ENCODE data around the gene TBC1D22B. TPM values are rescaled to one million over a fixed set of nuclear protein-coding genes. Genes with fewer than 3 reads are reported as not detected.

Gene TBC1D22B
- total and polyA plus RNA-seq, 2 experiments from 2014 or later, result 9.1 to 19.9 TPM

DNA sequence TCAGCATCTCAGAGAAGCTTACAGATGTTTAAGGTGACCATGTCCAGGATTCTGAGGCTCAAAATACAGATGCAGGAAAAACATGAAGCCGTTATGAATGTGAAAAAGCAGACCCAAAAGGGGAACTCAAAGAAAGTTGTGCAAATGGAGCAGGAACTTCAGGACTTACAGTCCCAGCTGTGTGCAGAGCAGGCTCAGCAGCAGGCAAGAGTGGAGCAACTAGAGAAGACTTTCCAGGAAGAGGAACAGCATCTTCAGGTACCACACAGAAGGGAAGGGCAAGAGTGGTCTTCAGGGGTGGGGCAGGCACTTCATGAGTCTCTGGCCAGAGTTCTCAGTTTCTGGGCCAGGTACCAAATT lies 111.4 kb downstream of the TBC1D22B start (continued):
- TF ChIP-seq, protein P1, sequence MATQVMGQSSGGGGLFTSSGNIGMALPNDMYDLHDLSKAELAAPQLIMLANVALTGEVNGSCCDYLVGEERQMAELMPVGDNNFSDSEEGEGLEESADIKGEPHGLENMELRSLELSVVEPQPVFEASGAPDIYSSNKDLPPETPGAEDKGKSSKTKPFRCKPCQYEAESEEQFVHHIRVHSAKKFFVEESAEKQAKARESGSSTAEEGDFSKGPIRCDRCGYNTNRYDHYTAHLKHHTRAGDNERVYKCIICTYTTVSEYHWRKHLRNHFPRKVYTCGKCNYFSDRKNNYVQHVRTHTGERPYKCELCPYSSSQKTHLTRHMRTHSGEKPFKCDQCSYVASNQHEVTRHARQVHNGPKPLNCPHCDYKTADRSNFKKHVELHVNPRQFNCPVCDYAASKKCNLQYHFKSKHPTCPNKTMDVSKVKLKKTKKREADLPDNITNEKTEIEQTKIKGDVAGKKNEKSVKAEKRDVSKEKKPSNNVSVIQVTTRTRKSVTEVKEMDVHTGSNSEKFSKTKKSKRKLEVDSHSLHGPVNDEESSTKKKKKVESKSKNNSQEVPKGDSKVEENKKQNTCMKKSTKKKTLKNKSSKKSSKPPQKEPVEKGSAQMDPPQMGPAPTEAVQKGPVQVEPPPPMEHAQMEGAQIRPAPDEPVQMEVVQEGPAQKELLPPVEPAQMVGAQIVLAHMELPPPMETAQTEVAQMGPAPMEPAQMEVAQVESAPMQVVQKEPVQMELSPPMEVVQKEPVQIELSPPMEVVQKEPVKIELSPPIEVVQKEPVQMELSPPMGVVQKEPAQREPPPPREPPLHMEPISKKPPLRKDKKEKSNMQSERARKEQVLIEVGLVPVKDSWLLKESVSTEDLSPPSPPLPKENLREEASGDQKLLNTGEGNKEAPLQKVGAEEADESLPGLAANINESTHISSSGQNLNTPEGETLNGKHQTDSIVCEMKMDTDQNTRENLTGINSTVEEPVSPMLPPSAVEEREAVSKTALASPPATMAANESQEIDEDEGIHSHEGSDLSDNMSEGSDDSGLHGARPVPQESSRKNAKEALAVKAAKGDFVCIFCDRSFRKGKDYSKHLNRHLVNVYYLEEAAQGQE (IDR thresholded peaks at IDR 0.05; ENCODE audit: unreplicated experiment), result no peak
- no peak for TF ChIP-seq CREB1 (CRISPR knock-in tag; IDR thresholded peaks at IDR 0.05; ENCODE audit: low read depth)

DNA sequence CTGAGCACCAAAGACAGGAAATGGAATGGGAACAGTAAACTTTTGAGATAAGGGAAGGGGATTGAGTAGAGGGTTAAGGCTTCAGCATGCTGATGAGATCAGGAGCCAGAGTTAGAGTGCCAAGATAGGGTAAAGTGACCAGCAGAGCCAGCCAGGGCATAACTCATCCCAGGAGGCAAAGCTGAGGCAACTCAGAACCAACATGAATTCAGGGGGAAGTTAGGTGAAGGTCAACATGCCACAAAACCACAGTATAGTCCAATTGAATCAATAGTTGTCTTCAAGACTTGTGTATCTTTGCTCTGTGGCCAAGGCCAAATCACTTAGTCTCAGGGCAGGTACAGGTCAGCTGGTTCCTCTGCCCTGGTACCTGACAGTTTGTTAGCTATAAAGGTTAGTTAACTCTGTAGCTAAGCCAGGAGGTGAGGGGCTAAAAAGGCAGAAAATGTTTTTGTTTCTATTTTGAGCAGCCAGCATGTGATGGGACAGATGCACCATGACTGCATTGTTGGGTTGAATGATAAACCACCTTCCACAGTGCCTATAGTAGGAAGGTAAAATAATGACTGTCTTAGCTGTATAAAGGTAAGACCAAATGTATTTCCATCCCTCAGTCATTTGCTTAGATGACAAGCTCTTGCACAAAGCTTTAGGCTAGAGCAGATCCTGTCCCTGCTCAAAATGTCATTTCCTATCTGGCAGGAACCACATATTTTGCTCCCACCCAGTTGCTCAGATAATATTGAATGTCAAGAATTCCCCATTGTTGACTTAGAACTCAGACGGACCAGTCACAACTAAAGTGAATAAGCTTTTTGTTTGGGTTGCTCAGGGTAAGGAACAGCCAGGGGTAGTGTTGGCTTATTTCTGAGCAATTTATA lies 112.0 kb downstream of the TBC1D22B start:
- H3K4me3 Mint-ChIP-seq, result no peak overlapping the region
- ATAC-seq (no peak), DNase-seq (ENCODE audit: low spot score) (no peak)
- TF ChIP-seq STAT1 (IDR thresholded peaks at IDR 0.05; ENCODE audit: unreplicated experiment) (no peak), ETS1 (IDR thresholded peaks at IDR 0.05) (no peak)
- H4K20me1 ChIP-seq (replicated peaks; ENCODE audit: insufficient read depth), result peaks cover 5% of the 10 kb centered on the region
- H3K27me3 Mint-ChIP-seq (ENCODE audit: insufficient read depth, low read depth, poor library complexity), result peaks cover 4% of the 10 kb centered on the region
- no peak overlapping the region for H2AFZ ChIP-seq
- no peaks in the 10 kb centered on the region for H3F3A ChIP-seq (replicated peaks; ENCODE audit: low read depth)
- peaks cover 19% of the 10 kb centered on the region for H3K79me2 ChIP-seq (replicated peaks; ENCODE audit: insufficient read depth)
- no peaks in the 10 kb centered on the region for H3K4me1 Mint-ChIP-seq
- H3K4me3 ChIP-seq, result no peak overlapping the region
- no peaks in the 10 kb centered on the region for H3K4me1 ChIP-seq (ENCODE audit: insufficient read depth)
- peaks cover 27% of the 10 kb centered on the region for H3K36me3 Mint-ChIP-seq (ENCODE audit: low read depth)
- H3K9me2 ChIP-seq (ENCODE audit: insufficient read depth), result no peaks in the 10 kb centered on the region
- no peaks in the 10 kb centered on the region for H3K27me3 ChIP-seq (ENCODE audit: insufficient read depth)
- H3K27ac Mint-ChIP-seq, result no peak overlapping the region
- peaks cover 15% of the 10 kb centered on the region; the same call in 1 of the 2 replicates for H3K36me3 ChIP-seq (ENCODE audit: insufficient read depth)
- H3K9me3 Mint-ChIP-seq, result no peaks in the 10 kb centered on the region
- no peak overlapping the region for H3K4me2 ChIP-seq
- H3K27ac ChIP-seq (ENCODE audit: low read depth), result no peak overlapping the region

DNA sequence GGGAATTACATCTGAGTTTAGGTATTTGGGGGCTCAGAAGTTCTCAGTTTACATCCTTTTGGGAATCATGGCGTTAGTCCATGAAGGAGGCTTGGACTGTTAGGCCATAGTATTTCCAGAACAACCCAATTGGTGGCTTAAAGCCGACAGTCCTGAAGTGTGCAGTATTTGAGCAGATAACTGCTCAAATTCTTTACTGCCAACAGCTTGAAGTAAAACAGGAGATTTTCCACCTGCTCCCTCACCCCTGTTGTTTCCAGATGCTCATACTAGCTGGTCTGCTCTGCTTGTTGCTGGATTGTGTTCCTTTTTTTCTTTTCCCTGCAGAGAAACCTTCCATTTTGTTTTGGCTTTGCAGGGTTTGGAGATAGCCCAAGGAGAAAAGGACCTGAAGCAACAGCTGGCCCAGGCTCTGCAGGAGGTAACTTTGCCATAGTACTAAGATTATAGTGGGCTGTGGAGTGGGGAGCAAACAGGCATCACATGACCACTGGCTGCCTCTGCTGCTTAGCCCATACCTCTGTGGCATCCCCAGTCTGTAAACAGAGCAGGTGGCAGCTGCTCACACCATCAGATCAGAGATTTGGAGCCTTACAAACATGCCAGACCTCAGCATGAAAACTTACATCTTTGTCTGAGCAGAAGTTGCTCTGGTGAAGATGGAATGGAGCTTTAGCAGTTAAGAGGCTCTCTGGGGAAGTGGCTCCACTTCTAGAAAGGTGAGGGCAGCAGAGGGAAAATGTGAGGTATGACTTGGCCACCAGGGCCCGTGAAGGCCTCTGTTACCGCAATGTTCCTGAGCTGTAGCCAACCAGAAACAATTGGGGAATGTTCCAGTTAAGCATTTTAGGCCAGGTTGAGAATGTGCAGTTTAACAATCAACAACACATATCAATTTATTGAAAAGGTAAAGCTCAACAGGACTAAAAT lies 113.8 kb downstream of the TBC1D22B start:
- Histone ChIP-seq H3K4me2 (no peak overlapping the region), H3K27me3 (ENCODE audit: insufficient read depth) (no peaks in the 10 kb centered on the region), H3K9me2 (ENCODE audit: insufficient read depth) (no peaks in the 10 kb centered on the region), H3K79me2 (replicated peaks; ENCODE audit: insufficient read depth) (0 out of 2 replicates have a peak, but pooled peaks cover 2% of the 10 kb centered on the region), H3F3A (replicated peaks; ENCODE audit: low read depth) (no peaks in the 10 kb centered on the region), H3K27ac (ENCODE audit: low read depth) (no peak overlapping the region), H3K36me3 (ENCODE audit: insufficient read depth) (peaks cover 25% of the 10 kb centered on the region; the same call in 1 of the 2 replicates), H2AFZ (no peak overlapping the region), H3K4me1 (ENCODE audit: insufficient read depth) (no peaks in the 10 kb centered on the region), H4K20me1 (replicated peaks; ENCODE audit: insufficient read depth) (peaks cover 17% of the 10 kb centered on the region), H3K4me3 (no peak overlapping the region)
- no peak overlapping the region for H3K4me3 Mint-ChIP-seq
- no peaks in the 10 kb centered on the region for H3K4me1 Mint-ChIP-seq
- ATAC-seq (no peak), DNase-seq (ENCODE audit: low spot score) (no peak)
- TF ChIP-seq STAT1 (IDR thresholded peaks at IDR 0.05; ENCODE audit: unreplicated experiment), result no peak
- no peak for TF ChIP-seq CREB1 (CRISPR knock-in tag; IDR thresholded peaks at IDR 0.05; ENCODE audit: low read depth)
- no peak for TF ChIP-seq EZH2 (IDR thresholded peaks at IDR 0.05; ENCODE audit: low read depth, unreplicated experiment)
- H3K27me3 Mint-ChIP-seq (ENCODE audit: insufficient read depth, low read depth, poor library complexity), result peaks cover 4% of the 10 kb centered on the region
- no peak overlapping the region for H3K27ac Mint-ChIP-seq
- no peaks in the 10 kb centered on the region for H3K9me3 Mint-ChIP-seq
- peaks cover 34% of the 10 kb centered on the region for H3K36me3 Mint-ChIP-seq (ENCODE audit: low read depth)
